Endothelial cell (in vitro differentiated cells): ENCODE data around the gene TRAM2. TPM values are rescaled to one million over a fixed set of nuclear protein-coding genes. Genes with fewer than 3 reads are reported as not detected.

ENCODE experiments used
- DNase-seq: peaks from one replicate; pipeline ENCODE4 v3.0.0; 2021; ENCODE audit warnings: low spot score
- H3K27ac Mint-ChIP-seq: one replicate; pipeline ENCODE4 v1.8.0; 2021; ENCODE audit warnings: mixed read lengths, inconsistent platforms; ENCODE audit not compliant: unreplicated experiment
- H3K27me3 Mint-ChIP-seq: one replicate; pipeline ENCODE4 v1.8.0; 2021; ENCODE audit warnings: mild to moderate bottlenecking, moderate library complexity, mixed read lengths, inconsistent platforms; ENCODE audit not compliant: unreplicated experiment
- H3K36me3 Mint-ChIP-seq: one replicate; pipeline ENCODE4 v1.8.0; 2021; ENCODE audit warnings: mild to moderate bottlenecking, low read depth, mixed read lengths, inconsistent platforms; ENCODE audit not compliant: unreplicated experiment
- H3K4me1 Mint-ChIP-seq: one replicate; pipeline ENCODE4 v1.8.0; 2021; ENCODE audit warnings: mild to moderate bottlenecking, mixed read lengths, inconsistent platforms; ENCODE audit not compliant: unreplicated experiment
- H3K4me3 Mint-ChIP-seq: one replicate; pipeline ENCODE4 v1.8.0; 2021; ENCODE audit warnings: mild to moderate bottlenecking, mixed read lengths, inconsistent platforms; ENCODE audit not compliant: unreplicated experiment
- H3K9me3 Mint-ChIP-seq: one replicate; pipeline ENCODE4 v1.8.0; 2021; ENCODE audit warnings: mixed read lengths, inconsistent platforms; ENCODE audit not compliant: unreplicated experiment
- total RNA-seq: library from RNA; stranded (reverse); fragmentation: NEBNext Ultra II Directional; extraction: Animal tissue kit (Norgen Biotek cat#: 25700); gene quantifications from one replicate; pipeline ENCODE4 v1.2.1, GENCODE V29; 2021; ENCODE audit not compliant: unreplicated experiment
- TF ChIP-seq, protein P1 (sequence below): fragments of 200-600 bp; sonication (generic); IDR thresholded peaks from one replicate; pipeline ENCODE4 v1.5.0; 2021; ENCODE audit warnings: antibody characterized with exemption; ENCODE audit not compliant: unreplicated experiment

Gene TRAM2
- total RNA-seq, 1 donor from 2014 or later = 29.4 TPM

- no peak for DNase-seq
- TF ChIP-seq, protein P1, sequence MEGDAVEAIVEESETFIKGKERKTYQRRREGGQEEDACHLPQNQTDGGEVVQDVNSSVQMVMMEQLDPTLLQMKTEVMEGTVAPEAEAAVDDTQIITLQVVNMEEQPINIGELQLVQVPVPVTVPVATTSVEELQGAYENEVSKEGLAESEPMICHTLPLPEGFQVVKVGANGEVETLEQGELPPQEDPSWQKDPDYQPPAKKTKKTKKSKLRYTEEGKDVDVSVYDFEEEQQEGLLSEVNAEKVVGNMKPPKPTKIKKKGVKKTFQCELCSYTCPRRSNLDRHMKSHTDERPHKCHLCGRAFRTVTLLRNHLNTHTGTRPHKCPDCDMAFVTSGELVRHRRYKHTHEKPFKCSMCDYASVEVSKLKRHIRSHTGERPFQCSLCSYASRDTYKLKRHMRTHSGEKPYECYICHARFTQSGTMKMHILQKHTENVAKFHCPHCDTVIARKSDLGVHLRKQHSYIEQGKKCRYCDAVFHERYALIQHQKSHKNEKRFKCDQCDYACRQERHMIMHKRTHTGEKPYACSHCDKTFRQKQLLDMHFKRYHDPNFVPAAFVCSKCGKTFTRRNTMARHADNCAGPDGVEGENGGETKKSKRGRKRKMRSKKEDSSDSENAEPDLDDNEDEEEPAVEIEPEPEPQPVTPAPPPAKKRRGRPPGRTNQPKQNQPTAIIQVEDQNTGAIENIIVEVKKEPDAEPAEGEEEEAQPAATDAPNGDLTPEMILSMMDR = no peak
- Mint-ChIP-seq H3K4me1 (peaks cover 22% of the 10 kb centered on the region), H3K27me3 (peaks cover 2% of the 10 kb centered on the region), H3K36me3 (no peaks in the 10 kb centered on the region), H3K9me3 (no peaks in the 10 kb centered on the region), H3K4me3 (no peak overlapping the region), H3K27ac (no peak overlapping the region)
These were observed 21.9 kb upstream of the TRAM2 start for GRCh38 chr6:52598824-52599190.

GRCh38 chr6:52598123-52598823 lies 21.4 kb upstream of the TRAM2 start:
- peaks cover 19% of the 10 kb centered on the region for H3K4me1 Mint-ChIP-seq
- no peak overlapping the region for H3K27ac Mint-ChIP-seq
- peaks cover 2% of the 10 kb centered on the region for H3K27me3 Mint-ChIP-seq
- DNase-seq = peak; percentile 68
- TF ChIP-seq, protein P1 = peak; percentile 73
- H3K36me3 Mint-ChIP-seq = no peaks in the 10 kb centered on the region
- H3K4me3 Mint-ChIP-seq = no peak overlapping the region
- H3K9me3 Mint-ChIP-seq = no peaks in the 10 kb centered on the region

DNA sequence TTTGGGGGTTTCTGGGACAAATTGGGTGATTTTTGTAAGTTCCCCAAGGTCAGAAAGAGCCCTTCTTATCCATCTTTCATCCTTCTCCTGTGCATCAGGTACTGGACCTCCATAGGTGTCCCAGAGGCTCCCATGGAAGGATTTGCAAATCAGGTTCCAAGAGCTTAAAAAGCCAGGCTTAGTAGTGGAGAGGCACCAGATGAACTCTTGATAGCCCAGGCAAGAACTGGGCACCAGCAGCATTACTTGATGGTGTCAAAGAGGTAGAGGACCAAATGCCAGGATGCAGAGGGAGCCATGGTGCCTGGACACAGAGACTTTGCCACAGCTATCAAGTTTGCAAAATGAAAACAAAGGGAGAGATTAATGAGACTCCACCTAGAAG lies 20.9 kb upstream of the TRAM2 start:
- TF ChIP-seq, protein P1 = no peak
- Mint-ChIP-seq H3K4me1 (peaks cover 15% of the 10 kb centered on the region), H3K4me3 (no peak overlapping the region), H3K27ac (no peak overlapping the region), H3K9me3 (no peaks in the 10 kb centered on the region), H3K36me3 (no peaks in the 10 kb centered on the region), H3K27me3 (peaks cover 2% of the 10 kb centered on the region)
- DNase-seq = no peak

- no peaks in the 10 kb centered on the region for H3K9me3 Mint-ChIP-seq
- no peak overlapping the region for H3K4me3 Mint-ChIP-seq
- DNase-seq = no peak
These were observed 19.6 kb upstream of the TRAM2 start for GRCh38 chr6:52596371-52597028.

GRCh38 chr6:52595796-52596130 lies 18.9 kb upstream of the TRAM2 start:
- TF ChIP-seq, protein P1 = no peak
- H3K27ac Mint-ChIP-seq = no peak overlapping the region

More at GRCh38 chr6:52596371-52597028, 19.6 kb upstream of the TRAM2 start:
- H3K4me1 Mint-ChIP-seq = peaks cover 15% of the 10 kb centered on the region
- TF ChIP-seq, protein P1 = no peak
- H3K27ac Mint-ChIP-seq = no peak overlapping the region
- no peaks in the 10 kb centered on the region for H3K27me3 Mint-ChIP-seq
- H3K36me3 Mint-ChIP-seq = no peaks in the 10 kb centered on the region

More at GRCh38 chr6:52595796-52596130, 18.9 kb upstream of the TRAM2 start:
- H3K36me3 Mint-ChIP-seq = no peaks in the 10 kb centered on the region
- no peak for DNase-seq
- no peak overlapping the region for H3K4me3 Mint-ChIP-seq
- H3K9me3 Mint-ChIP-seq = no peaks in the 10 kb centered on the region
- H3K4me1 Mint-ChIP-seq = peaks cover 17% of the 10 kb centered on the region
- no peaks in the 10 kb centered on the region for H3K27me3 Mint-ChIP-seq
